SKM-1 (cell line): Measurements from ENCODE around the gene NOS1AP.
"Not testable (repeated sequence)": the region's sequence is repeated elsewhere in the genome, so short reads cannot be mapped to it uniquely, and the experiment has no call there.

Experiments
- DNase-seq: peaks from one replicate; lab custom pipeline; 2025; ENCODE audit not compliant: unreplicated experiment; lab: John Stamatoyannopoulos, UW

NOS1AP gene

DNA sequence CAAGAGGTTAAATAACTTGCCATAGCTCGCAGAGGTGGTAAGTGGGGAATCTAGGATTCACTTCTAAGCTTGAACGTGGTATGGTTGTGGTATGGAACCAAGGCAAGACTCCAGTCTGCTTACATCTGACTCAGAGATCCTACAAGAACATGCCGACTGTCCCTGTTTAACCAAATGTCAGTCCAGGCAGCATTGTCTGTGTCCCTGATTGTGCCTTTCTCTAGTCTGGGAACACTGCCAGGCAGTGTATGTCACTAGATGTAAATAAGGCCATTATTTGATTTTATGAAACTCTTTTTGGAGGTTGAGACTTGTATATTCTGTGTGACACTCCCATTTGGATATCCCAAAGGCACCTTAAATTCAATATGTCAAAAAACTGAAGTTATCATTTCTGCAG is 96.0 kb downstream of the NOS1AP start:
- DNase-seq, result no peak

DNA sequence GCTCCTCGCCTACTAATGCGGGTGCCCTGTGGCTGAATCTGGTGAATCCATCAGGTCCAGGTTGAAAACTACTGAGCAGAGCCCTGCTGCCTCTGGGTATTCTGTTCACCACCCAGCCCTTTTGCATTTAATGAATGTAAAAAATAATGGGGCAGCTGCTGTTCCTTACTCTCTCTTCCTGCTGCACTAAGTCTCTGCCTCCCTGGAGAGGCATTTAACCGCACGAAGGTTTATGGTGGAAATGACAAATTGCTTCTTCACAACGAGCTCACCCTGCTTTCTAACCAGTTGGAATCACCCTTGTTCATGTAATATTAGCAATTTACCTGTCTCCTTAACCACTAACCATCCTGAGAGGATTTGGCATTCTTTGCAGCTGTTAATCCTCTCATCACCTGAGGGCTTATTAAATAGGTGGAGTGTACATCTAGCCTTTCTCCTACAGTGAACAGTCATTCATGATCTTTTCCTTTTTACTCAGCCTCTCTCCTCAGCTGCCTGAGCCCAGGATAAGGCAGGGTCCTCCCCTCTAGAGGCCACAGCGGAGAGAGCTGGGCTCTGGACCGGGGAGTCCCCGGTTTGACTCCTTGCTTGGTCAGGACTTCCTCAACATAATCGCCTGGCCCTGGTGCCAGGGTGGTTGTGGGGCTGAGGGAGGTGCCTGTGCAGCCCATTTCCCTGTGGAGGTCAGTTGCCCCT is 97.6 kb downstream of the NOS1AP start:
- no peak for DNase-seq

DNA sequence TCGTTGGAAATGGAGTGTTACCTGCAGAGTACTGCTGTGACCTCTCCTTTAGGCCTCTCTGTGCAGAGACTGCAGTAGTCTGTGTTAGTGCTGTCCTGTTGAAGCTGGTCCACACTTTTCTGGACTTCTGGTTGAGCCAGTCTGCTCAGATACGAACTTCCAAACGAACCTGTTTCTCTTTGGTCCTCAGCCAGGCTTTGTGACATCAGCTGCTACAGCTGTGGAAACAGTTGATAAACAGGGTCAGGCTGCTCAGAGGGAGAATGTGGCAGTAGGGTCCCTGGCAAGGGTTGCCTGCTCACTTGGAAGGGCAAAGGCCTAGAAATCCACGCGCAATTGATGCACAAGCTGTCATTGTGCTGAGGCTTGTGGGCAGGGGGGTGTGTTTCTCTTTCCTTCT is 98.8 kb downstream of the NOS1AP start:
- DNase-seq, result no peak

DNA sequence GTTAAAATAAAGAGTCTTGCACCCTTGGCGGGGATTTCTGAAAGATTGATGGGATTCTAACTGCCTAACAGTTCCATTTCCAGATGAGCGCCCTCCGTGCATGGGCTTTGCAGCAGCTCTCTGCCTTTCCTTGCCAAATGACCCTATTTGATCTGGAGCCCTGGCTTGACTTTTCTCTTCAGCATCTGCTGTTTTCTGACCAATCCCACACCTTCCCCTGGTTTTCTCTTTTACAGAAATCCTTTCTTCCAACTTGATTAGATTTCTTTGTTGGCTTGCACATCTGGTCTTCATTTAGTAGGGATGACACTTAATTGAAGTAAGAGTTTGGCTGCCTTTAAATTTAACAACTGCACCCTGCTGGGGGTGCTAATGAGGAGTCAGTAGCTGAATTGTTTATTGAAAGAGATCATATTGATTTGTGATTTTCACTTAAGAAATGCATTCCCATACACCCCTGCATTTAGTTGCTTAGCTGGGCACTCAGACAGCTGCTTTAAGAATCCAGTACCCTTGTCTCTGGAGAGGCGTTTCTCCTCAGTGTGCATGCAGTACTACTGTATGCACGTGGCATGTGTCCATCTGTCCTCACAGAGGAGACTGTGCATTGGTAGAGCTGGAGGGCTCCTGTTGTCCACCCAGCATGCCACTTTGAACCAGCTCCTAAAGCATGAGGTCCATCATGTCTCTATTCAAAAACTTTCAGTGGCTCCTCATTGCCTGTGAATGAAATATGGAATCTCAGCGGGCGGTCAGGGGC is 99.7 kb downstream of the NOS1AP start:
- DNase-seq, result no peak

DNA sequence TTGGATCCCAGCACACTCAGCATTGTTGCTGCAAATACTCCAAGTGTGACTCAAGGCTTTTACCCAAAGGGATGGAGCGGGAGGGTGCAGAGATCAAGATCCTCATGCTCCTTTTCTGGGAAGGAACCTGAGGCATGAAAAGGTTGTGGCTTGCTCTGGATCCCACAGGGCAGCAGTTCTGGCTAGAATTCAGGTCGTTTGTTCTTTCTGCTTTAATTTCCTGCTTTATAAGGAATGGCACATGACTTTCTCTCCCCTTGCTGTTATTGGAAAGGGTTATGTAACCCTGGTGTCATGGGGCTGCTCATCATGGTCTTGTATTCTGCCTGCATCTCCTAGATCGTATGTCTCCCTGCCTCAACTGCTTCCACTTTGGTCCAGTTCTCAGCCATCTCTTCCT is 101.6 kb downstream of the NOS1AP start:
- DNase-seq, result no peak

DNA sequence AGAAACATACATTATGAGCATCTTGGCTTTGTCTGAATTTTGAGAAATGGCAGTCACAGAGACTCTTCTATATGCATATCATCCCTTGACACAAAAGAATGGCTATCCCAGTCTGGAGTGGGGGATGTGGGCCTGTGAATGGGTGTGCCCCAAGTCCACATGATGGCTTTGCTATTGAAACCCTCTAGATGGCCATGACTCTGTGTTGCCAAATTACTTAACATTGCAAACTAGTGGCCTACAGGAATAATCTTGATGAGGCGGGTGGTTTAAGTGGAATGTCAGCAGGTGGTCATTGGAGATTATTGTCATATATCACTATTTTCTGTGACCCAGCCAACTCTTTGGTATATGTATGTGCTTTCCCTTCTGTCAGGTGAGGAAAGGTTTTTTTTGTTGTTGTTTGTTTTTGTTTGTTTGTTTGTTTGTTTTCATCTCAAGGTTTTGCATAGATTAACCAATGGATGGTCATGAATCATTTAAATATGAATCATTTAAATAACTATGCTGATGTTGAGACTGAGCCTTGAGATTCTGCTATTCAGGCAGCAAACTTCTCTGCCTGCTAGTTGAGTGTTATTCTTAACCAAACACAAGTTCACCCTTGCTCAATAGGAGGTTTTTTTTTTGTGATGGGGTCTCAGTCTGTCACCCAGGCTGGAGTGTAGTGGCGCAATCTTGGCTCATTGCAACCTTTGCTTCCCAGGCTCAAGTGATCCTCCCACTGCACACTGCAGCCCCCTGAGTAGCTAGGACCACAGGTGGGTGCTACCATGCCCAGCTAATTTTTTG is 103.0 kb downstream of the NOS1AP start:
- no peak for DNase-seq

DNA sequence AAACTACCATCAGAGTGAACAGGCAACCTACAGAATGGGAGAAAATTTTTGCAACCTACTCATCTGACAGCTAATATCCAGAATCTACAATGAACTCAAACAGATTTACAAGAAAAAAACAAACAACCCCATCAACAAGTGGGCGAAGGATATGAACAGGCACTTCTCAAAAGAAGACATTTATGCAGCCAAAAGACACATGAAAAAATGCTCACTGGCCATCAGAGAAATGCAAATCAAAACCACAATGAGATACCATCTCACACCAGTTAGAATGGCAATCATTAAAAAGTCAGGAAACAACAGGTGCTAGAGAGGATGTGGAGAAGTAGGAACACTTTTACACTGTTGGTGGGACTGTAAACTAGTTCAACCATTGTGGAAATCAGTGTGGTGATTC is 104.1 kb downstream of the NOS1AP start:
- DNase-seq, result not testable (repeated sequence)

DNA sequence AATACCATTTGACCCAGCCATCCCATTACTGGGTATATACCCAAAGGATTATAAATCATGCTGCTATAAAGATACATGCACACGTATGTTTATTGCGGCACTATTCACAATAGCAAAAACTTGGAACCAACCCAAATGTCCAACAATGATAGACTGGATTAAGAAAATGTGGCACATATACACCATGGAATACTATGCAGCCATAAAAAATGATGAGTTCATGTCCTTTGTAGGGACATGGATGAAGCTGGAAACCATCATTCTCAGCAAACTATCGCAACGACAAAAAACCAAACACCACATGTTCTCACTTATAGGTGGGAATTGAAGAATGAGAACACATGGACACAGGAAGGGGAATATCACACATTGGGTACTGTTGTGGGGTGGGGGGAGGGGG is 104.5 kb downstream of the NOS1AP start:
- not testable (repeated sequence) for DNase-seq

DNA sequence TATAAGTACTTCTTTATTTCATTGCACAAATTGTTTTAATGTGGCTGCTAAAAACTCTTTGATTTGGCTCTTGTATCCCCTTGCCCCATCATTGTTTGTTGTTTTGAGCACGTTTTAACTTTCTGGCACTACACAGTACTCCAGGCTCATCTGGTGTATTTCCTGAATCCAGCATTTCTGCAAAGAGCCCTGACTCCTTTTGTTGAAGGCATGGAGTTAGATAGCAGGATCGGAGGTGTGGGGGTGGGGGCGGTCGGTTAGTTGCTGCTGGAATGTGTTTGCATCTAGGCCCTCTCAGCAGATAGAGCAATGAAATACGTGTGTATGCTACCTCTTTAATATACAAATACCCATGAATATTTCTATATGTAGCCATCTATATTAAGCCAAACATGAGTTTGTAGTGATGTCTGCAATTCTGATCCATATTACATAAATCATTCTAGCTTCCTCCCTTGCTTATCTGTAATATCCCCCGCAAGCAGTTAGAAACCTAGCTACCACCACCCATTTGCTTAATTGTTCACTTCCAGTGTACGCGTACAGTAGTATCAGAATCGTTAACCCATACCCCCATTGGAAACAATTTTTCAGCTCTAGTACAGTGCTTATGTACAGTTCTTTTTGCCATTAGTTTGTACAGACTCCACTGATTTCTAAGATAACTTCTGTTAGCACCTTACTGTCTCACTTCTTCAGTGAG is 106.0 kb downstream of the NOS1AP start:
- DNase-seq, result no peak

DNA sequence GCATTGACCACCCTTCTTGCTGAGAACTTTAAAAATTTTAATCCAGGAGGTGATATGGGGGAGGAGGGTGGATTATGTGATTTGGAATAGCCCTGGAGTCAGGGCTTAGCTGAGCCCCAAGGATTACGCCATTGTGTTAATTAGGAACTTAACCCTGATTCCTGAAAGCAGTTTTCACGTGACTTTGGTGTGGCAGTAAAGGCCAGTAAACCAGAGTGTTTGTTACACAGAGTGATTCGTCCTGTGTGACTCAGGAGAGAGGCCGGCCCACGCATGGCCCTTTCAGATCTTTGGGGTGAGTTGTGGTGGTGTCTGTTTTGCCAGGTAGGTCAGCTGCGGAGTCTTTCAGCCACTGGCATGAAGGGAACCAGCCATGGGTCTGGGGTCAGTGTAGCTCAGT is 107.6 kb downstream of the NOS1AP start:
- DNase-seq, result no peak

DNA sequence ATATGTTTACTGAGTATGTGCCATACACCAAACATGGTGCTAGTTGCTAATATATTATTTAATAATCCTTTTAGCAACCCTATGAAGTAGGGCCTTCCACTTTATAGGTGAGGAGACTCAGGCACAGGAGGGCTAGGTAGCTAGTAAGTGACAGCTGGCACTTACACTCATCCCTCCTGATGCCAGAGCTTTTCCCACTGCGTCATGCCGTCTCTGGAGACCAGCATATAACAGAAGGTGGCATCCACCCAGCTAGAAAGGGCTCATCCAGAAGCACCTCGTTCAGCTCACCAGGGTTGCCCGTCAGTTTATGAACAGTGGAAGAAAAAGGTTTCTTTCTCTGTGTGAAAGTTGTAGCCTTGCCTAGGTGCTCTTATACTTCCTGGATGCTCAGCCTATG is 108.9 kb downstream of the NOS1AP start:
- DNase-seq, result no peak

DNA sequence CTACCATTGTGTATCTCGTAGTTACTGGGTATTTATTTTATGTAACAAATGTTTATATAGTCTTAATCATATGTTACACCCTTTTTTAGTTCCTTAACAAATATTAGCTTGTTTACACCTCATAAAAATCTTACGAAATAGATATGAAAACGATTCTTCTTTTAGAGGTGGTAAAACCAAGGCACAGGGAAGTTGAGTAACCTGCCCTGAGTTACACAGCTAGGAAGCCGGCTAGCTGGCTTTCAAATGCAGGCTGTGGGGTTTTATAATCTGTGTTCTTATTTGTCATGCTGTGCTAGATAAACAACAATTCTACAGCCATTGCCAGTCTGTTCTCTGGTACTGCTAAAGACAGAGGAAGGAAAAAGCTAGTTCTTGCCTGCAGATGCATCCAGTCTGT is 109.6 kb downstream of the NOS1AP start:
- no peak for DNase-seq

DNA sequence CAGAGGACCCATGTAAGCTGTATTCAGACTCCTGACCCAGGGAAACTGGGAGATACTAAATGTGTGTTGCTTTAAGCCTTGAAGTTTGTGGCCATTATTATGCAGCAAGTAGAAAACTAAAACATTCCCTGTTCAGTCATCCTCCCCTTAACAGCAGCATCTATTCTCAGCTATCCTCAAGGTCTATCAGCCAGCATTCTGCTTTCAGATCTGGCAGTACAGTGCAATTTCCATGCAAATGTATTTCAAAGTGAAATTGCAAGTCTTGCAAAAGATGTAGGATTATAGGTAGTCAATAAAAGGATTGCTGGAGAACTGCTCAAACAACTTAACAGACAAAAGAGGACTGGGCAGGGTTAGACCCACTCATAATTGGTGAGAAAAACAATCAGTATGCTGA is 111.3 kb downstream of the NOS1AP start:
- DNase-seq, result no peak

DNA sequence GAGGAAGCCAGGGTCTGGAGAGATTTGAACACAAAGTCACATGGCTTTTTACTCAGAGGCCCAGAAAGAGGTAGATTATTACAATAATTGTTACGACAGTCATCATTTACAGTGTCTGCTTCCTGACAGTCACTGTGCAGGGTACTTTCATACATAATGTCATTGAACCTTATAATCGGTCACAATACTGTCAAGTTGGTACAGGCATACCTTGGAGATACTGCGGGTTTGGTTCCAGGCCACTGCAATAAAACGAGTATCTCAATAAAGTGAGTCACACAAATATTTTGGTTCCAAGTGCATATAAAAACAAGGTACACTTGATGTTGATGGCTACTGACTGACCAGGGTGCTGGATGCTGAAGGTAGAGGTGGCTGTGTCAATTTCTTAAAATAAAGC is 112.6 kb downstream of the NOS1AP start:
- no peak for DNase-seq

DNA sequence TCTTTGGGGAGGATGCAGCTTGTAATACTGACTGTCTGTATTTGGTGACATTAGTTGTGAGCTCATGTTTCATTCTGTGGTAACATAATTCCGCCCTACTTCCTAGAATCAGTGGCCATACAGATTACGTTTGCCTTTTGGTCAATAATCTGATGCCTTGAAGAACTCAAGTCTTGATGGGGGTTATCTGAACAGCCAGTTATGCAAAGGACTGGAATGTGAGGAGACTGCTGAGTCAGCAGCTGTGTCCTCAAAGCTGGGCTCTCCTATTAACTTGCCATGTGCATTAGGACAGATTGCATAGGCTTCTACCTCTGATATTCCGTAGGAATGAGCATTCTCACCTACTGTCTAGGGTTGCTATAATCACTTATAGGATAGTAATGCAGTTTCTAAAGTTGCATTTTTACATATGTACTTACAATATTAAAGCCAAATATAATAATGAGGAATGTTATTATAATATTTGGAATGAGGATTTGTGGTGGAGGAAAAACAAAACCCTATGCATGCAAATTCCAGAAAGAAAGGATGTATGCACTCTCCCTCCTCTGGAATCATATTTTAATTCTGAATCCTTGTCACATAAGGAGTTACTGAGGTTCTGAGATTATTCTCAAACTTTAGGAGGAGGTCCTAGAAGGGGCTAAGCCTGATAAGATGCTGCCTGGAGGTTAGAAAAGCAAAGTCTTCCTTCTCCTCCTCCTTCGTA is 116.0 kb downstream of the NOS1AP start:
- DNase-seq, result no peak

DNA sequence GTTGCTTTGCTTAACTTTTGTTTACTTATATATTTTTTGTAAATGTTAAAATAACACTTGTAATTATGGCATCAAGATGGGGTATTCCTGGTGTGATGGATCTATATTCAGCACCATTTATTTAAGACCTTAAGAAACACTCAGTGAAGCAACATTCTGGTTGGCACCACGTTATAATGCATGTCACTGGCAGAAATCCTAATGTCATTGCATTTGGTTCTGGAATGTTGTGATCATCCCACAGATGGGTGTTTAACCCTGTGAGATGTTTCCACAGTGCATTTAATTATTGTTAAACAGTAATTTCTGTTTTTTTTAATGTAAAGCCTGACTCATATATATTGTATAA is 116.5 kb downstream of the NOS1AP start:
- DNase-seq, result no peak

DNA sequence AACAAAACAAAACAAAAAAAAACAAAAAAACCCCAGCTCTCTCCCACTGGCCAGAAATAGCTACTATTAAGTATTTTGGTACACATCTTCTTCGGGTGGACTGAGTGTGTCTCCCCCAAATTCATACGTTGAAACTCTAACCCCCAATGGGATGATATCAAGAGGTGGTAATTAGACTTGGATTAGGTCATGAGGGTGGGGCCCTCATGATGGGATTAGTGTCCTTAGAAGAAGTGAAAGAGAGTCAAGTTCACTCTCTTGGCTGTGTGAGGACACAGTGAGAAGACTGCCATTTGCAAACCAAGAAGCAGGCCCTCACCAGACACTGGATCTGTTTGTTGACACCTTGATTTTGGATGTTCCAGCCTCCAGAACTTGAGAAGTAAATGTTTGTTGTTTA is 116.9 kb downstream of the NOS1AP start:
- DNase-seq, result no peak

DNA sequence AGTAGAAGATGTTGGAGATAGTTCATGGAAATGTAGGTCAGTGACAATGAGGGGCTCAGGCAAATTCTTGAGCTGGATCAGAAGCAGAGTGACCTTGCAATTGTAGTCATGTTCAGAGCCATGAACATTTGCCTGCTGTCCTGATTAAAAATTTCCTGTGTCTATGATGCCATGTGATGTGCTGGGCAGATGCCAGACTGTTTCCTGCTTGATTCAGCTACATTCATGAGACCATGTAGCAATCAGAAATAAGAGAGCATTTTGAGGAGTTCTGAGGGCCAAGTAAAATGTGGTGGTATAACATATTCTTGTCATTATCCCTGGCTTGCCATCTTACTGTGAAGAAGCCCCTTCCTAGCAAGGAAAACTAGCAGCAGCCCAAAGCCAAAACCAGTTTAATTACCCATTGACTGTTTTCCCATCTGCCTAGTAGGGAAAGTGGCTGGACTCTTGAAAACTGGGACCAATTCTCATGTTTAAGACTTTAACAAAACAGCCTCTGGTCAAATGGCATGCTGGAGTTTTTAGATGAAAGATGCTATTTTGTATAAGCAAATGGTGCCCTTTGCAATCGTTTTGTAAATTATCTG is 118.3 kb downstream of the NOS1AP start:
- no peak for DNase-seq

DNA sequence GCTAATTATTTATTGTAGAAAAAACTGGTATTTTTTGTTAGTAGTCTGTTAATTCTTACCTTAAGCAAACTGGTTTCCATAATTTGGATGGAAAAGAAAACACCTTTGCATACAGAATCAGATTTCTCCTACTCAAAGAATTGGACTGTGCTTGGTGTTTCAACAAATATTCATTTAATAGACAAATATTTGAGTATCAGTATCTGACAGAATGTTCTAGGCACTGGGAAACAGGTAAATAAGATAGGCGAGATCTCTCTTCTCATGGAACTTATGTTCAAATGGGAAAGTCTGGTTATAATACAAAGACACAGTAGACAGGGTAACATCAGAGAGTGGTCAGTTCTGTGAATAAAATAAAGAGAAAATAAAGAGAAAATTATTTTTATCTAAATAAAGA is 119.9 kb downstream of the NOS1AP start:
- DNase-seq, result no peak
